Activated CD4-positive, alpha-beta T cell treated with anti-CD3 and anti-CD28 coated beads, Interleukin-2, amount 50 U/mL, for 1 hour (primary cell): ENCODE results near the gene RAE1.
"Not testable (repeated sequence)": the region's sequence is repeated elsewhere in the genome, so short reads cannot be mapped to it uniquely, and the experiment has no call there.

ENCODE experiments used
- DNase-seq: peaks from one replicate; pipeline ENCODE4 v3.0.0-alpha.2; 2020

RAE1 gene

GRCh38 chr20:57417051-57417689, 66.1 kb downstream of the RAE1 start:
- no peak for DNase-seq

GRCh38 chr20:57417830-57418780, 67.0 kb downstream of the RAE1 start:
- no peak for DNase-seq

GRCh38 chr20:57419479-57419878, 68.4 kb downstream of the RAE1 start:
- not testable (repeated sequence) for DNase-seq

- DNase-seq: no peak
Measured at GRCh38 chr20:57420571-57421252, 69.7 kb downstream of the RAE1 start.

- no peak for DNase-seq
Measured at GRCh38 chr20:57421253-57422220, 70.5 kb downstream of the RAE1 start.

- no peak for DNase-seq
Measured at GRCh38 chr20:57422254-57422653, 71.2 kb downstream of the RAE1 start.

- DNase-seq: no peak
Measured at GRCh38 chr20:57425150-57426013, 74.3 kb downstream of the RAE1 start.

- no peak for DNase-seq
Measured at GRCh38 chr20:57426271-57426689, 75.2 kb downstream of the RAE1 start.

- DNase-seq: no peak
Measured at GRCh38 chr20:57426831-57427230, 75.8 kb downstream of the RAE1 start.

GRCh38 chr20:57428324-57429158, 77.5 kb downstream of the RAE1 start:
- DNase-seq: no peak
